Measurements from ENCODE around the gene ARHGEF37. TPM values are rescaled to one million over a fixed set of nuclear protein-coding genes. Genes with fewer than 3 reads are reported as not detected.

Gene ARHGEF37
- total and polyA plus RNA-seq, 2 of the 8 experiments (the other 6 are each of a cell fraction or from before 2014, with no cell fraction given) = 0.21 to 0.48 TPM

DNA sequence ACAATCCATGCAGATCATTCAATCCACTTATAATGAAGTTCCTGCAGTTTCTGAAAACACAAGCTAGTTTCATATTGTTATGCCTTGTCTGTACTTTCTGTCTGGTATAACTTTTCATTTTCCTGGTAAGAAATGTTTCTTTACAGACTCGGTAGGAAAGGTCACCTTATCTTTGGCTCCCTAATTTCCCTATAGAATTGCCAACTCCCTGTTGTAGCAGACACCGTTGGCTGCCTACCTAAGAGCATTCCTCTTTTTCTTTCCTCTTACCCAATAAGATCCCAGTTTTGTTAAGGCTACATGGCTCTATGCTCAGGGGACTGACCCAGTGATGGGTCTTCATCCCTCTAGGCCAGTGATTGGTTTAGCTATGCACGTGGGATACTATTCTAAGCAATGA is 6.2 kb upstream of the ARHGEF37 start:
- no peak overlapping the region for H2BK20ac ChIP-seq (ENCODE audit: low read length)
- no peaks in the 10 kb centered on the region for H3K4me1 ChIP-seq (replicated peaks in 1 of 4; ENCODE audit: control insufficient read depth in 3 of 4, insufficient read depth in 4 of 4, low read length in 3 of 4)
- no peak overlapping the region for H2BK15ac ChIP-seq (ENCODE audit: low read length)
- H3K23me2 ChIP-seq (ENCODE audit: low read depth, low read length) = no peaks in the 10 kb centered on the region; the same call in 1 of the 2 replicates
- CTCF ChIA-PET (ENCODE audit: partially characterized antibody) = interaction anchor here (0.6 to 1.9 kb wide), 9 partner anchors 34 to 208 kb away, joined by 3 to 7 read pairs (median 4); no protein-coding TSS in a partner anchor
- no peak overlapping the region for H2AK5ac ChIP-seq (ENCODE audit: low read depth, low read length)
- H3K9ac ChIP-seq (replicated peaks in 1 of 4; ENCODE audit: extremely low read depth in 1 of 4, low read depth in 3 of 4, low read length in 3 of 4) = no peak overlapping the region
- no peak overlapping the region for H4K5ac ChIP-seq (ENCODE audit: insufficient read length, low read depth, low read length)
- no peak for DNase-seq (ENCODE audit: low read depth in 1 of 2, low spot score in 2 of 2)
- 91% methylated on average over 3 of the region's 3 CpGs; no CpG with 5 or more reads in 1 of the 2 experiments for WGBS, 2 experiments (ENCODE audit: extremely low coverage in 1 of 2, insufficient coverage in 1 of 2, insufficient read length in 1 of 2, insufficient replicate concordance in 2 of 2, low coverage in 1 of 2, low lambda C conversion rate in 2 of 2, missing lambda C conversion rate in 1 of 2)
- H3K4ac ChIP-seq (replicated peaks; ENCODE audit: insufficient read length, low read depth, low read length) = no peak overlapping the region
- peaks cover 0 to under 1% (median under 1%) of the 10 kb centered on the region in 4 experiments; a peak in 3 of 7 replicates for H3K27me3 ChIP-seq (replicated peaks in 1 of 4; ENCODE audit: control insufficient read depth in 3 of 4, extremely low read depth in 1 of 4, insufficient read depth in 3 of 4, low read length in 3 of 4)
- no peak overlapping the region for H4K8ac ChIP-seq (ENCODE audit: extremely low read depth, insufficient read depth, low read length)
- no peak overlapping the region for H4K91ac ChIP-seq (replicated peaks; ENCODE audit: insufficient read length, low read length)
- no peak overlapping the region for H3K56ac ChIP-seq (replicated peaks; ENCODE audit: insufficient read length, low read depth, low read length)
- no peaks in the 10 kb centered on the region for H4K20me1 ChIP-seq (replicated peaks in 1 of 2; ENCODE audit: control insufficient read depth in 1 of 2, insufficient read depth in 2 of 2, low read length in 2 of 2)
- H3K4me3 ChIP-seq (ENCODE audit: extremely low read depth in 1 of 4, insufficient read depth in 2 of 4, low read depth in 3 of 4, low read length in 4 of 4) = no peak overlapping the region
- H3K27ac ChIP-seq (ENCODE audit: low read depth, low read length) = no peak overlapping the region
- TF ChIP-seq GABPA (IDR thresholded peaks at IDR 0.05; ENCODE audit: borderline replicate concordance, insufficient read depth, low read length) = no peak
- no peaks in the 10 kb centered on the region for H3K79me2 ChIP-seq (ENCODE audit: control insufficient read depth in 1 of 2, insufficient read depth in 2 of 2, low read length in 2 of 2)
- H3K4me2 ChIP-seq (ENCODE audit: insufficient read depth in 1 of 2, low read depth in 2 of 2, low read length in 2 of 2) = no peak overlapping the region
- no peaks in the 10 kb centered on the region for H3K9me3 ChIP-seq (ENCODE audit: insufficient read depth in 2 of 2, low read depth in 1 of 2, low read length in 1 of 2)
- H3K23ac ChIP-seq (ENCODE audit: insufficient read length) = no peak overlapping the region
- no peaks in the 10 kb centered on the region for H3K36me3 ChIP-seq (ENCODE audit: control insufficient read depth in 2 of 4, insufficient read depth in 4 of 4, low read length in 3 of 4)
- POLR2A ChIA-PET (ENCODE audit: partially characterized antibody) = interaction anchor here (1.3 kb wide), 1 partner anchor 19 kb away, joined by 3 read pairs; no protein-coding TSS in a partner anchor
- H2BK12ac ChIP-seq (ENCODE audit: low read depth, low read length) = no peak overlapping the region
- H3K79me1 ChIP-seq (ENCODE audit: low read depth, low read length) = no peaks in the 10 kb centered on the region
- no peak overlapping the region for H2BK120ac ChIP-seq (replicated peaks; ENCODE audit: low read depth, low read length)
- H2BK5ac ChIP-seq (ENCODE audit: low read depth, low read length) = no peak overlapping the region
- no peak for FAIRE-seq
- no peak overlapping the region for H3K18ac ChIP-seq (ENCODE audit: extremely low read depth, low read length)
- no peak overlapping the region for H2AFZ ChIP-seq (ENCODE audit: low read length)
- no peak overlapping the region for H3K14ac ChIP-seq (ENCODE audit: insufficient read length)
